B cell (primary cell): ENCODE measurements around the gene TEX51. TPM values are rescaled to one million over a fixed set of nuclear protein-coding genes. Genes with fewer than 3 reads are reported as not detected.

ENCODE experiments used
- ATAC-seq: fragments of 200-7000 bp; cut with Tn5 transposase; one replicate; pipeline ENCODE4 v1.10.0; 2021; ENCODE audit warnings: low read depth, mild to moderate bottlenecking, moderate number of reproducible peaks, moderate library complexity
- CTCF ChIA-PET: fragments of 350-600 bp; sonication (Branson Sonifier 250); formaldehyde crosslinking; loops from one replicate; lab custom pipeline; 2021; ENCODE audit warnings: antibody characterized with exemption, inconsistent platforms; lab: Charles Lee
- POLR2A ChIA-PET: fragments of 350-600 bp; sonication (Branson Sonifier 250); formaldehyde crosslinking; loops from one replicate; lab custom pipeline; 2021; ENCODE audit warnings: antibody characterized with exemption; lab: Charles Lee
- DNase-seq: peaks from one replicate; pipeline ENCODE4 v3.0.0; 2013
- H2AFZ ChIP-seq: 2 replicates; pipeline ENCODE4 v1.6.1; 2012; ENCODE audit warnings: mild to moderate bottlenecking, low read depth, low read length; ENCODE audit not compliant: insufficient read depth, poor library complexity, severe bottlenecking
- H3K27ac ChIP-seq, 2 donors: 1 replicate in 1 of 2; 2 replicates in 1 of 2; pipeline ENCODE4 v1.5.1; 2012 to 2013; ENCODE audit warnings: low read length in 2 of 2, mild to moderate bottlenecking in 2 of 2, moderate library complexity in 1 of 2
- H3K27me3 ChIP-seq, 4 experiments: fragments of 200-600 bp in 1 of 4; sonication (generic) in 1 of 4; replicated peaks in 1 of 4; 1 replicate in 2 of 4; 2 replicates in 2 of 4; pipeline versions ENCODE4 v1.6.1 to v1.7.0; 2013 to 2016; ENCODE audit warnings: low read length in 3 of 4, mild to moderate bottlenecking in 2 of 4, mixed read lengths in 1 of 4, moderate library complexity in 1 of 4; ENCODE audit not compliant: insufficient read depth in 4 of 4, control insufficient read depth in 3 of 4; ENCODE audit errors: control extremely low read depth in 1 of 4
- H3K36me3 ChIP-seq, 2 experiments: replicated peaks in 1 of 2; 1 replicate in 1 of 2; 2 replicates in 1 of 2; pipeline versions ENCODE4 v1.6.1 to v1.7.1; 2013; ENCODE audit warnings: low read length in 1 of 2; ENCODE audit not compliant: insufficient read depth in 2 of 2, control insufficient read depth in 1 of 2; ENCODE audit errors: control extremely low read depth in 1 of 2, extremely low read depth in 1 of 2
- H3K4me1 ChIP-seq, 2 donors: fragments of 200-600 bp in 1 of 2; sonication (generic) in 1 of 2; 1 replicate in 1 of 2; 2 replicates in 1 of 2; pipeline versions ENCODE4 v1.5.1 to v1.6.1; 2013 to 2017; ENCODE audit warnings: low read length in 2 of 2; ENCODE audit not compliant: control insufficient read depth in 2 of 2, insufficient read depth in 2 of 2
- H3K4me2 ChIP-seq: replicated peaks from 2 replicates; pipeline ENCODE3; 2012; ENCODE audit warnings: mild to moderate bottlenecking, low read depth, low read length; ENCODE audit not compliant: poor library complexity, severe bottlenecking
- H3K4me3 ChIP-seq, 5 experiments: fragments of 200-600 bp in 1 of 5; sonication (generic) in 1 of 5; 1 replicate in 3 of 5; 2 replicates in 2 of 5; pipeline versions ENCODE4 v1.5.1 to v1.7.0; 2011 to 2016; ENCODE audit warnings: low read length in 4 of 5, mild to moderate bottlenecking in 4 of 5, low read depth in 2 of 5, control low read depth in 1 of 5, moderate library complexity in 1 of 5; ENCODE audit not compliant: insufficient read depth in 1 of 5; ENCODE audit errors: control extremely low read depth in 1 of 5, extremely low read depth in 1 of 5
- H3K79me2 ChIP-seq: fragments of 200-600 bp; sonication (generic); one replicate; pipeline ENCODE4 v1.6.0; 2016; ENCODE audit warnings: low read length; ENCODE audit not compliant: control insufficient read depth, insufficient read depth
- H3K9ac ChIP-seq: fragments of 200-600 bp; sonication (generic); 2 replicates; pipeline ENCODE4 v1.6.1; 2017; ENCODE audit warnings: mild to moderate bottlenecking, low read length, moderate library complexity
- H3K9me3 ChIP-seq, 3 donors: one replicate each; pipeline versions ENCODE4 v1.6.1 to v1.7.1; 2013; ENCODE audit warnings: low read length in 2 of 3; ENCODE audit not compliant: control insufficient read depth in 2 of 3, insufficient read depth in 1 of 3; ENCODE audit errors: control extremely low read depth in 1 of 3
- H4K20me1 ChIP-seq: 2 replicates; pipeline ENCODE4 v1.6.0; 2012; ENCODE audit warnings: mild to moderate bottlenecking, low read length; ENCODE audit not compliant: insufficient read depth, control insufficient read depth, poor library complexity, severe bottlenecking
- H3K27ac Mint-ChIP-seq: one replicate; pipeline ENCODE4 v1.8.0; 2021; ENCODE audit warnings: mixed read lengths
- H3K27me3 Mint-ChIP-seq: one replicate; pipeline ENCODE4 v1.8.0; 2021; ENCODE audit warnings: mixed read lengths
- H3K4me1 Mint-ChIP-seq: one replicate; pipeline ENCODE4 v1.8.0; 2021; ENCODE audit warnings: mixed read lengths
- H3K4me3 Mint-ChIP-seq: one replicate; pipeline ENCODE4 v1.8.0; 2021; ENCODE audit warnings: mixed read lengths
- H3K9me3 Mint-ChIP-seq: one replicate; pipeline ENCODE4 v1.8.0; 2022; ENCODE audit warnings: mixed read lengths; ENCODE audit not compliant: insufficient read depth
- EZH2 ChIP-seq: IDR thresholded peaks from 2 replicates; pipeline ENCODE4 v1.6.1; 2012; ENCODE audit warnings: borderline replicate concordance, low read depth, mild to moderate bottlenecking, moderate library complexity, low read length; ENCODE audit not compliant: insufficient read depth, poor library complexity, severe bottlenecking
- WGBS: methylation state at CpG from one replicate; pipeline ENCODE4 v1.1.5; 2013; ENCODE audit warnings: missing lambda C conversion rate; ENCODE audit not compliant: insufficient coverage; 5-methylcytosine and 5-hydroxymethylcytosine counted together
- intact Hi-C: fragments of 100-400 bp; cut with micrococcal nuclease; formaldehyde crosslinking; loops from one replicate; pipeline ENCODE4 v1.10.0; 2022
- polyA plus RNA-seq: library from polyadenylated mRNA; depleted of rRNA; stranded (reverse); fragments of >200 nt; gene quantifications from 2 replicates; pipeline ENCODE4 v1.2.3, GENCODE V29; 2012
- total RNA-seq, 2 donors: library from RNA; stranded (reverse); fragments of 120-200 nt in 1 of 2; gene quantifications; 1 replicate in 1 of 2; 2 replicates in 1 of 2; pipeline versions ENCODE4 v1.2.3 to v1.2.4, GENCODE V29; 2013 to 2022
- TF ChIP-seq, protein P1 (sequence below): fragments of 200-600 bp; IDR thresholded peaks from one replicate; pipeline ENCODE4 v1.8.0; 2022; ENCODE audit warnings: antibody characterized with exemption, mild to moderate bottlenecking

TEX51 gene
- total and polyA plus RNA-seq, 2 donors (not counting 1 experiment from before 2014, with no cell fraction given) = not detected

GRCh38 chr2:126891681-126892500 is 6.8 kb upstream of the TEX51 start:
- no peak for TF ChIP-seq EZH2
- TF ChIP-seq, protein P1, sequence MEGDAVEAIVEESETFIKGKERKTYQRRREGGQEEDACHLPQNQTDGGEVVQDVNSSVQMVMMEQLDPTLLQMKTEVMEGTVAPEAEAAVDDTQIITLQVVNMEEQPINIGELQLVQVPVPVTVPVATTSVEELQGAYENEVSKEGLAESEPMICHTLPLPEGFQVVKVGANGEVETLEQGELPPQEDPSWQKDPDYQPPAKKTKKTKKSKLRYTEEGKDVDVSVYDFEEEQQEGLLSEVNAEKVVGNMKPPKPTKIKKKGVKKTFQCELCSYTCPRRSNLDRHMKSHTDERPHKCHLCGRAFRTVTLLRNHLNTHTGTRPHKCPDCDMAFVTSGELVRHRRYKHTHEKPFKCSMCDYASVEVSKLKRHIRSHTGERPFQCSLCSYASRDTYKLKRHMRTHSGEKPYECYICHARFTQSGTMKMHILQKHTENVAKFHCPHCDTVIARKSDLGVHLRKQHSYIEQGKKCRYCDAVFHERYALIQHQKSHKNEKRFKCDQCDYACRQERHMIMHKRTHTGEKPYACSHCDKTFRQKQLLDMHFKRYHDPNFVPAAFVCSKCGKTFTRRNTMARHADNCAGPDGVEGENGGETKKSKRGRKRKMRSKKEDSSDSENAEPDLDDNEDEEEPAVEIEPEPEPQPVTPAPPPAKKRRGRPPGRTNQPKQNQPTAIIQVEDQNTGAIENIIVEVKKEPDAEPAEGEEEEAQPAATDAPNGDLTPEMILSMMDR = no peak
- Histone ChIP-seq H3K27me3 (peaks cover 0 to 8% (median 0%) of the 10 kb centered on the region in 4 experiments), H3K9me3 (no peaks in the 10 kb centered on the region), H3K4me1 (peaks cover 0 to 1% of the 10 kb centered on the region in 2 donors), H3K9ac (no peak overlapping the region), H3K27ac (no peak overlapping the region), H4K20me1 (no peaks in the 10 kb centered on the region), H3K4me2 (no peak overlapping the region), H2AFZ (no peak overlapping the region), H3K36me3 (no peaks in the 10 kb centered on the region), H3K4me3 (no peak overlapping the region), H3K79me2 (no peaks in the 10 kb centered on the region)
- intact Hi-C loops = no loop called here
- Mint-ChIP-seq H3K9me3 (no peaks in the 10 kb centered on the region), H3K4me1 (no peaks in the 10 kb centered on the region), H3K27me3 (peaks cover 4% of the 10 kb centered on the region), H3K4me3 (no peak overlapping the region), H3K27ac (no peak overlapping the region)
- ATAC-seq (no peak), DNase-seq (no peak)
- CTCF ChIA-PET = no interaction called here
- POLR2A ChIA-PET = no interaction called here
- WGBS = 81% methylated on average over 10 of the region's 10 CpGs

DNA sequence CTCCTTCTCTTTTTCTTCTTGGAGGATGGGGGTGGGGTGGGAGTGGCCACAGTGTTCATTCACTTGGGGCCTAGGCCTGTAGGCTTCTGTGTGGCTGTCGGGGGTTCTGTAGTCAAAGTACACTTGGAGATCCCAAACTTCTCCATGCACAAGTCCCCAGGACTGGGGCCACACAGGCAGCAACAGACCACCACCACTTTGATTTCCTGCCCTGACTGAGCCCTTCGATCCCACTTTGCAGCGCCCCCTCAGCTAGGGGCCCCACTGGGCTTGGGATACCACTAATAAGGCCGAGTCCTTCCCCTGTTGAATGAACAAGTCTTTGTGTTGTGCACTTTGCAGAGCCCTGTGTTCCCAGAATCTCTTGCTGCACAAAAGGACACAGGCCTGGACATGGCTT is 5.5 kb upstream of the TEX51 start:
- no peaks in the 10 kb centered on the region for H3K4me1 ChIP-seq
- no peak overlapping the region for H3K27ac Mint-ChIP-seq
- no peak for ATAC-seq
- H3K27me3 Mint-ChIP-seq = no peaks in the 10 kb centered on the region
- H3K4me3 Mint-ChIP-seq = no peak overlapping the region
- intact Hi-C loops = no loop called here
- no peak overlapping the region for H3K4me2 ChIP-seq
- TF ChIP-seq, protein P1 = no peak
- TF ChIP-seq EZH2 = no peak
- peaks cover 0 to 2% (median 0%) of the 10 kb centered on the region in 3 donors for H3K9me3 ChIP-seq
- no peaks in the 10 kb centered on the region for H3K9me3 Mint-ChIP-seq
- no peaks in the 10 kb centered on the region for H3K36me3 ChIP-seq
- POLR2A ChIA-PET = no interaction called here
- no peak overlapping the region for H3K9ac ChIP-seq
- CTCF ChIA-PET = no interaction called here
- H3K27me3 ChIP-seq = peaks cover 0 to 7% (median under 1%) of the 10 kb centered on the region in 4 experiments
- no peaks in the 10 kb centered on the region for H3K4me1 Mint-ChIP-seq
- 95% methylated on average over 4 of the region's 4 CpGs for WGBS
- no peak overlapping the region for H3K4me3 ChIP-seq
- no peak overlapping the region for H2AFZ ChIP-seq
- no peaks in the 10 kb centered on the region for H3K79me2 ChIP-seq
- no peak overlapping the region for H3K27ac ChIP-seq
- no peak for DNase-seq
- H4K20me1 ChIP-seq = no peaks in the 10 kb centered on the region
